Fibroblast of lung (primary cell): Measurements from ENCODE around the gene OR2F2. TPM values are rescaled to one million over a fixed set of nuclear protein-coding genes. Genes with fewer than 3 reads are reported as not detected.

Source experiments
- DNase-seq, 2 donors: peaks; one replicate each; pipeline versions ENCODE4 v3.0.0 to v3.0.0-alpha.2; 2010; ENCODE audit warnings: low read depth in 2 of 2
- H2AFZ ChIP-seq: 2 replicates; pipeline ENCODE4 v1.5.1; 2012; ENCODE audit warnings: low read length, control low read depth, inconsistent platforms
- H3K27ac ChIP-seq: 2 replicates; pipeline ENCODE4 v1.5.1; 2011; ENCODE audit warnings: low read length, control low read depth; ENCODE audit not compliant: insufficient read depth
- H3K27me3 ChIP-seq: 2 replicates; pipeline ENCODE4 v1.5.1; 2011; ENCODE audit warnings: mild to moderate bottlenecking, low read length; ENCODE audit not compliant: control insufficient read depth, insufficient read depth
- H3K36me3 ChIP-seq: 2 replicates; pipeline ENCODE4 v1.5.1; 2011; ENCODE audit warnings: low read length; ENCODE audit not compliant: control insufficient read depth, insufficient read depth
- H3K4me1 ChIP-seq: 2 replicates; pipeline ENCODE4 v1.5.1; 2011; ENCODE audit warnings: low read length; ENCODE audit not compliant: control insufficient read depth, insufficient read depth; ENCODE audit errors: extremely low read depth
- H3K4me2 ChIP-seq: 2 replicates; pipeline ENCODE4 v1.5.1; 2011; ENCODE audit warnings: low read length, control low read depth; ENCODE audit not compliant: insufficient read depth; ENCODE audit errors: extremely low read depth
- H3K4me3 ChIP-seq, 4 experiments: fragments of 200-600 bp in 1 of 4; sonication (generic) in 1 of 4; replicated peaks in 1 of 4; 2 replicates each; pipeline ENCODE4 v1.5.1; 2011 to 2016; ENCODE audit warnings: low read length in 4 of 4, low read depth in 3 of 4, mild to moderate bottlenecking in 3 of 4, control low read depth in 2 of 4, inconsistent platforms in 1 of 4, mixed read lengths in 1 of 4; ENCODE audit not compliant: insufficient read depth in 1 of 4; ENCODE audit errors: control extremely low read depth in 1 of 4
- H3K79me2 ChIP-seq: 2 replicates; pipeline ENCODE4 v1.5.1; 2012; ENCODE audit warnings: mild to moderate bottlenecking, low read length, inconsistent platforms; ENCODE audit not compliant: control insufficient read depth, insufficient read depth
- H3K9ac ChIP-seq: 2 replicates; pipeline ENCODE4 v1.5.1; 2011; ENCODE audit warnings: mild to moderate bottlenecking, low read length, control low read depth; ENCODE audit not compliant: insufficient read depth
- H3K9me3 ChIP-seq: 2 replicates; pipeline ENCODE4 v1.5.1; 2012; ENCODE audit warnings: low read depth, low read length; ENCODE audit not compliant: control insufficient read depth, insufficient read depth
- H4K20me1 ChIP-seq: 2 replicates; pipeline ENCODE4 v1.5.1; 2011; ENCODE audit warnings: low read length; ENCODE audit not compliant: control insufficient read depth, insufficient read depth; ENCODE audit errors: extremely low read depth
- EZH2 ChIP-seq: IDR thresholded peaks from 2 replicates; pipeline ENCODE4 v1.5.1; 2012; ENCODE audit warnings: low read length, control low read depth, mild to moderate bottlenecking; ENCODE audit errors: missing control alignments
- polyA plus RNA-seq, 2 donors: library from polyadenylated mRNA; depleted of rRNA in 1 of 2; stranded (reverse) in 1 of 2; unstranded in 1 of 2; fragments of >200 nt; gene quantifications; 2 replicates each; pipeline ENCODE4 v1.2.1, GENCODE V29; 2011 to 2012; ENCODE audit warnings: missing spikeins in 1 of 2
- total RNA-seq: library from RNA; depleted of rRNA; stranded (reverse); fragments of >200 nt; gene quantifications from 2 replicates; pipeline ENCODE4 v1.2.1, GENCODE V29; 2014
- TF ChIP-seq, protein P1 (sequence below), 2 donors: IDR thresholded peaks in 1 of 2; conservative IDR thresholded peaks in 1 of 2; 1 replicate in 1 of 2; 2 replicates in 1 of 2; pipeline ENCODE4 v1.5.1; 2011 to 2012; ENCODE audit warnings: low read length in 2 of 2, control low read depth in 1 of 2, inconsistent platforms in 1 of 2, low read depth in 1 of 2, mild to moderate bottlenecking in 1 of 2

Gene OR2F2
- total and polyA plus RNA-seq, 2 donors (not counting 1 experiment from before 2014, with no cell fraction given) = not detected

DNA sequence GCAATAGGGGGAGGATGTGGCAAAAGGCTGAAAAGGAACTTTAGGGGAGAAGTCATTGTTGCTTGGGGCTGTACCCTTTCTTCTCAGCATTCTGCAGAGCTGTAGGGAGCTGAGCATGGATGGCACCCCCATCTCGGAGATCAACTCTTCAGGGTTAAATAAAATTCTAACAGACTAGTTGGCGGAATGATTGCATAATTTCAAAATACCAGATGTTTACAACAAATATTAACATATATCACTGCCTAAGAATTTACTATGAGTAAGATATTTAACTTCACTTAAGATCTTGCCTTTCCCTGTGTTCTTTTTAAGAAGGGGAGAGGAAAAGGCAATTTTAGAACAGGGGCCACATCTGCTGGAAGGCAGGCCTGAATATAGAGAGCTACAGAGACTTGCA lies 19.1 kb downstream of the OR2F2 start:
- H3K79me2 ChIP-seq = no peaks in the 10 kb centered on the region
- TF ChIP-seq, protein P1, sequence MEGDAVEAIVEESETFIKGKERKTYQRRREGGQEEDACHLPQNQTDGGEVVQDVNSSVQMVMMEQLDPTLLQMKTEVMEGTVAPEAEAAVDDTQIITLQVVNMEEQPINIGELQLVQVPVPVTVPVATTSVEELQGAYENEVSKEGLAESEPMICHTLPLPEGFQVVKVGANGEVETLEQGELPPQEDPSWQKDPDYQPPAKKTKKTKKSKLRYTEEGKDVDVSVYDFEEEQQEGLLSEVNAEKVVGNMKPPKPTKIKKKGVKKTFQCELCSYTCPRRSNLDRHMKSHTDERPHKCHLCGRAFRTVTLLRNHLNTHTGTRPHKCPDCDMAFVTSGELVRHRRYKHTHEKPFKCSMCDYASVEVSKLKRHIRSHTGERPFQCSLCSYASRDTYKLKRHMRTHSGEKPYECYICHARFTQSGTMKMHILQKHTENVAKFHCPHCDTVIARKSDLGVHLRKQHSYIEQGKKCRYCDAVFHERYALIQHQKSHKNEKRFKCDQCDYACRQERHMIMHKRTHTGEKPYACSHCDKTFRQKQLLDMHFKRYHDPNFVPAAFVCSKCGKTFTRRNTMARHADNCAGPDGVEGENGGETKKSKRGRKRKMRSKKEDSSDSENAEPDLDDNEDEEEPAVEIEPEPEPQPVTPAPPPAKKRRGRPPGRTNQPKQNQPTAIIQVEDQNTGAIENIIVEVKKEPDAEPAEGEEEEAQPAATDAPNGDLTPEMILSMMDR (conservative IDR thresholded peaks at IDR 0.05 in 1 of 2, IDR thresholded peaks at IDR 0.05 in 1 of 2; ENCODE audit: low read depth in 1 of 2, low read length in 2 of 2) = no peak
- no peak for TF ChIP-seq EZH2
- no peaks in the 10 kb centered on the region for H3K27me3 ChIP-seq
- no peak overlapping the region for H2AFZ ChIP-seq
- H3K4me1 ChIP-seq = no peaks in the 10 kb centered on the region
- no peaks in the 10 kb centered on the region for H3K36me3 ChIP-seq
- H3K4me3 ChIP-seq = no peak overlapping the region
- H3K4me2 ChIP-seq = no peak overlapping the region
- H4K20me1 ChIP-seq = no peaks in the 10 kb centered on the region
- H3K27ac ChIP-seq = no peak overlapping the region
- no peak overlapping the region for H3K9ac ChIP-seq
- no peaks in the 10 kb centered on the region for H3K9me3 ChIP-seq
- no peak for DNase-seq

DNA sequence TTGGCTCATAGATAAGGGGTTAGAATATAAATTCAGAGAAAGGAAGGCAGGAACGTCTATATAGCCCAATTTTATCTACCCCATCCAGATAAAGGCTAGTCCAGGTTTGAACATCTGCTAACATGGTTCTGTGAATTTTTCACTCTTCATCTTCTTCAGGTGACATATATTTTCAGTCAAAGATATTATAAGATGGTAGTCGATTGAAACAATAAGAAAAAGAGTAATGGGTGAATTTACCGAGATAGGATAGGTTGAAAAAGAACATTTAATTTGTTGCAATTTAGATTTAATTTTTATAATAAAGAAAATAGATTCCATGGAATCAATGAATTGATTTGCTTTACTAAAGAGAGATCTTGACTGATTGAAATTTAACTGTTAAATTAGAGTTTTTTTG lies 19.5 kb downstream of the OR2F2 start, which contains the start of gene OR2F1:
Gene OR2F1, plus strand, starts transcription at position 301 of the 400 bp plus-strand sequence. CDS start 5,127 bp downstream, outside the sequence.
- no peaks in the 10 kb centered on the region for H3K36me3 ChIP-seq
- no peak within 1 kb of the TSS for H3K4me2 ChIP-seq
- H3K4me3 ChIP-seq = no peak within 1 kb of the TSS
- no peaks in the 10 kb centered on the region for H3K9me3 ChIP-seq
- TF ChIP-seq, protein P1 (conservative IDR thresholded peaks at IDR 0.05 in 1 of 2, IDR thresholded peaks at IDR 0.05 in 1 of 2; ENCODE audit: low read depth in 1 of 2, low read length in 2 of 2) = no peak
- TF ChIP-seq EZH2 = no peak
- H3K4me1 ChIP-seq = no peaks in the 10 kb centered on the region
- no peaks in the 10 kb centered on the region for H4K20me1 ChIP-seq
- no peak for DNase-seq
- no peak within 1 kb of the TSS for H3K9ac ChIP-seq
- H3K79me2 ChIP-seq = no peaks in the 10 kb centered on the region
- H2AFZ ChIP-seq = no peak within 1 kb of the TSS
- no peak within 1 kb of the TSS for H3K27ac ChIP-seq
- no peaks in the 10 kb centered on the region for H3K27me3 ChIP-seq

DNA sequence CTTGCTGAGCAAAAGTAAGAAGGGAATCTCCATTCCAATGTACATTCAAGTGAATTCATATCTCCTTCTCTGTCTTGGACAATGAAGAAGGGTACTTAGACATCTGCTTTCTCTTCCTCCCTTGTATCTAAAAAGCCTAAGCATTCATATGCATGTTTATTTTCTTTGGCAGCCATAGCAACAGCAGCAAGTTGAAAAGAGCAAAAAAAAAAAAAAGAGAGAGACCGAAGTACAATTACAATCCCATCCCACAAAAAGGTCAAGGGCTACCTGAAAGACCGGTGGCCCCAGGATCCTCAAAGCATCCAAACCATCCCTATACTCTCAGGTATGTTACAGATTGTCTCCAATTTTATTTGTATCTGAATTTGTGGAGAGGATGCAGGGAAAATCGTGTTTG lies 23.7 kb downstream of the OR2F2 start:
- Histone ChIP-seq H3K79me2 (no peaks in the 10 kb centered on the region), H3K4me2 (no peak overlapping the region), H2AFZ (no peak overlapping the region), H3K9me3 (no peaks in the 10 kb centered on the region), H3K4me1 (no peaks in the 10 kb centered on the region), H3K27ac (no peak overlapping the region), H3K4me3 (no peak overlapping the region), H3K9ac (no peak overlapping the region), H3K27me3 (no peaks in the 10 kb centered on the region), H3K36me3 (no peaks in the 10 kb centered on the region), H4K20me1 (no peaks in the 10 kb centered on the region)
- peak in 1 of 2 donors; percentile 61 for DNase-seq
- TF ChIP-seq, protein P1 (conservative IDR thresholded peaks at IDR 0.05 in 1 of 2, IDR thresholded peaks at IDR 0.05 in 1 of 2; ENCODE audit: low read depth in 1 of 2, low read length in 2 of 2) = no peak
- no peak for TF ChIP-seq EZH2
